ENCODE data around the gene TMPRSS2. TPM values are rescaled to one million over a fixed set of nuclear protein-coding genes. Genes with fewer than 3 reads are reported as not detected.
"Not testable (repeated sequence)": the region's sequence is repeated elsewhere in the genome, so short reads cannot be mapped to it uniquely, and the experiment has no call there.

TMPRSS2 gene
- total RNA-seq, 1 donor from 2014 or later, result 8.2 TPM

DNA sequence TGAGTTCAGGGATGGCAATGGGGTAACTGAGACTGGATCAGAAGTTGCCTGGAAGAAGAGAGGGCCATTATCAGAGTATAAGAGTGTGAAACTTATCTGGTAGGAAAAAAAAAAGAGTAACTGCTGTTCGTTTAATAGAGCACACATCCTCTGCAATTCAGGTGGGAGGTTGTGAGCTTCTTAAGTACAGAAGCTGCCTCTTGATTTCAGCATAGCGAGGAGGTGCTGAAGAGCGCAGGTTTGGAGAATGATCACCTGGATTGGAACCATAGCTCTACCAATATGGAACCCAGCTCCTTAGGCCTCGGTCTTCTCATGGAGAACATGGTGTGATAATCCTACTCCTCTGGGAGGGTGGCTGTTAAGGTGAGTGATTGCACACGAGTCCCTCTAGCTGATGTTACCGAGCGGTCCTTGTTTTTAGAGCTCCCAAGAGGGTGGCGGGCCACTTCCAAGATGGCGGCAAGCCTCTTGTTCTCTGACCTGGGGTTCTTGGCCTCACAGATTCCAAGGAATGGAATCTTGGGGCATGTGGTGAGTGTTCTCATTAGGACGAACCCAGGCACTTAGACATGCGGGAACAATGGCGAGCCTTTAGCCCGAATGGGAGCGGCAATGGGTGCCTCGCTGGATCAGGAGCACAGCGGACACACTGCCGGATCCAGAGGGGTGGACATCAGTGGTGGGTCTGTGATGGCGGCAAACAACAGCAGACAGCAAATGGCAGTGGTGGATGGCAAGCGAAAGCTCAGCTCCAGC, 85.2 kb downstream of the TMPRSS2 start:
- TF ChIP-seq, protein P1, sequence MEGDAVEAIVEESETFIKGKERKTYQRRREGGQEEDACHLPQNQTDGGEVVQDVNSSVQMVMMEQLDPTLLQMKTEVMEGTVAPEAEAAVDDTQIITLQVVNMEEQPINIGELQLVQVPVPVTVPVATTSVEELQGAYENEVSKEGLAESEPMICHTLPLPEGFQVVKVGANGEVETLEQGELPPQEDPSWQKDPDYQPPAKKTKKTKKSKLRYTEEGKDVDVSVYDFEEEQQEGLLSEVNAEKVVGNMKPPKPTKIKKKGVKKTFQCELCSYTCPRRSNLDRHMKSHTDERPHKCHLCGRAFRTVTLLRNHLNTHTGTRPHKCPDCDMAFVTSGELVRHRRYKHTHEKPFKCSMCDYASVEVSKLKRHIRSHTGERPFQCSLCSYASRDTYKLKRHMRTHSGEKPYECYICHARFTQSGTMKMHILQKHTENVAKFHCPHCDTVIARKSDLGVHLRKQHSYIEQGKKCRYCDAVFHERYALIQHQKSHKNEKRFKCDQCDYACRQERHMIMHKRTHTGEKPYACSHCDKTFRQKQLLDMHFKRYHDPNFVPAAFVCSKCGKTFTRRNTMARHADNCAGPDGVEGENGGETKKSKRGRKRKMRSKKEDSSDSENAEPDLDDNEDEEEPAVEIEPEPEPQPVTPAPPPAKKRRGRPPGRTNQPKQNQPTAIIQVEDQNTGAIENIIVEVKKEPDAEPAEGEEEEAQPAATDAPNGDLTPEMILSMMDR (IDR thresholded peaks at IDR 0.05; ENCODE audit: insufficient read depth, low read length, poor library complexity, severe bottlenecking), result no peak
- Histone ChIP-seq H3K36me3 (ENCODE audit: control insufficient read depth, insufficient read depth, low read length) (no peaks in the 10 kb centered on the region), H3K27me3 (ENCODE audit: control insufficient read depth, insufficient read depth, low read length) (peaks cover 7% of the 10 kb centered on the region), H3K4me3 (ENCODE audit: low read depth, low read length) (no peak overlapping the region)
- no peak for DNase-seq (ENCODE audit: low read depth)

DNA sequence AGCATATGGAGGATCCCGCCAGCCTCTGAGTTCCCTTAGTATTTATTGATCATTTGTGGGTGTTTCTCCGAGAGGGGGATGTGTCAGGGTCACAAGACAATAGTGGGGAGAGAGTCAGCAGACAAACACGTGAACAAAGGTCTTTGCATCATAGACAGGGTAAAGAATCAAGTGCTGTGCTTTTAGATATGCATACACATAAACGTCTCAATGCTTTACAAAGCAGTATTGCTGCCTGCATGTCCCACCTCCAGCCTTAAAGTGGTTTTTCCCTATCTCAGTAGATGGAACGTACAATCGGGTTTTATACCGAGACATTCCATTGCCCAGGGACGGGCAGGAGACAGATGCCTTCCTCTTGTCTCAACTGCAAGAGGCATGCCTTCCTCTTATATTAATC, 87.0 kb downstream of the TMPRSS2 start:
- not testable (repeated sequence) for H3K4me3 ChIP-seq (ENCODE audit: low read depth, low read length)

DNA sequence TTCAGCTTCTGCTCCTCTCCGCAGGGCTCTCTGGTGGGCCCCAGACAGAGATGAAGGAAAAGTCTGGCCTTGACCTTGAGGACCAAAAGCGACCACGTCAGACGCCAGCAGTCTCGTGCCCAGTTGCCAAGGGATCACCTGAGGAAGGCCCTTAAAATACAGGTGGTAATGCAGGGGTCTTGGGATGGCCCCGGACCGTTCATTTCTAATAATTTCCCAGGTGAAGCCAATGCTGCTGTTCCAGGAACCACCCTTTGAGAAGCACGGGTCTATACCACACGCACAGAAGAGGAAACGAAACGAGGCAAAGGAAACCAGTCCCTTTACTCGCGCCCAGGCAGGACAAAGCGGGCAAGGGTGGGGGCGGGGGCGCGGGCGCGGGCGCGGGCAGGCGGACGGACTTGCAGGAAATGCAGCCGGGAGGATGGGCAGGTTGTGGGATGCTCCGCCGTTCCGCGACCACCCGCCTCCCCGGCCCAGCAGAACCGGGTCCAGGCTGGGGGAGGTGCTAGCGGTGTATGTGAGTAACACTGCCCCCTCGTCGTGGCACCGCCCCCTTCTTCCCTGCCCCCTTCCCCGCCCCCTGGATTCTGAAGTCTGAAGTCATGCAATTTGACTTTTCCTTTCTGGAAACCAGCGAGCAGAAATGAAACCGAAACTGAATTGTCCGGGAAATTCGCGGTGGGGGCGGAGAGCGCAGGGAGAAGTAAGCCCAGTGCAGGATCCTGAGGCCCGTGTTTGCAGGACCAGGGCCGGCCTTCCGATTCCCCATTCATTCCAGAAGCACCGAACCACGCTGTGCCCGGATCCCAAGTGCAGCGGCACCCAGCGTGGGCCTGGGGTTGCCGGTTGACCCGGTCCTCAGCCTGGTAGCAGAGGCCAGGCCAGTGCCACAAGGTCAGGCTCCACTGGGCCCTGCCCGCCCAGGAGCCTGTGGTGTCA, 87.8 kb downstream of the TMPRSS2 start:
- DNase-seq (ENCODE audit: low read depth), result peak; percentile 49
- TF ChIP-seq, protein P1 (IDR thresholded peaks at IDR 0.05; ENCODE audit: insufficient read depth, low read length, poor library complexity, severe bottlenecking), result no peak
- H3K36me3 ChIP-seq (ENCODE audit: control insufficient read depth, insufficient read depth, low read length), result no peaks in the 10 kb centered on the region
- H3K27me3 ChIP-seq (ENCODE audit: control insufficient read depth, insufficient read depth, low read length), result no peaks in the 10 kb centered on the region
- H3K4me3 ChIP-seq (ENCODE audit: low read depth, low read length), result peak overlapping the region; percentile 68

More for the DNA sequence above, 87.0 kb downstream of the TMPRSS2 start:
- H3K27me3 ChIP-seq (ENCODE audit: control insufficient read depth, insufficient read depth, low read length); DNase-seq (ENCODE audit: low read depth); H3K36me3 ChIP-seq (ENCODE audit: control insufficient read depth, insufficient read depth, low read length): not testable (repeated sequence)

DNA sequence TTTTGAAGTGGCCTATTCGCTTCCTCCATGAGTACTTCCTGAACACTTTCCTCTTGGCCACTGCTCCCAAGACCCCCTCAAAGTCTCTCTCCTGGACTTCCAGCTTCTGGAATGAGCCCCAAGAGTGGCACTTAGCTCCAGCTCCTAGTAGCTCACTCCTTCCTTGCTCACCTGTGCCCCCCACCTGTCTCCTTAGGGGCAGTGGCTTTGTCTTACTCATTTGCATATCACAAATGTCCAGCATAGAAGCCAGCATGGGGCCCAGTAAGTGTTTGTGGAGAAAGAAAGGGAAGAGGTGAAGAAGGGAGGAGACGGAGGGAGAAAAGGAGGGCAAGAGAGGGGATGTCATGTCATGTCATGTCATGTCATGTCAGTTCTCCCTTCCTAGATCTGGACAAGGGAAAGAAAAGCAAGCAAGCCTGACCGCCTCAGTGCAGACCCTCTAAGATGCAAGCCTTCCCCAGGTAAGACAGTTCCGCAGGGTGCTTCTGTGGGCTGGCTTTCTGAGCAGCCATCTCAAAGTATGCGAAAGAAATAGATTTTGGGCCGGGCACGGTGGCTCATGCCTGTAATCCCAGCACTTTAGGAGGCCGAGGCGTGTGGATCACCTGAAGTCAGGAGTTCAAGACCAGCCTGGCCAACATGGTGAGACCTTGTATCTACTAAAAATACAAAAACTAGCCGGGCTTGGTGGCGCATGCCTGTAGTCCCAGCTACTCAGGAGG, 88.8 kb downstream of the TMPRSS2 start:
- Histone ChIP-seq H3K27me3 (ENCODE audit: control insufficient read depth, insufficient read depth, low read length) (no peaks in the 10 kb centered on the region), H3K36me3 (ENCODE audit: control insufficient read depth, insufficient read depth, low read length) (no peaks in the 10 kb centered on the region), H3K4me3 (ENCODE audit: low read depth, low read length) (no peak overlapping the region)
- TF ChIP-seq, protein P1 (IDR thresholded peaks at IDR 0.05; ENCODE audit: insufficient read depth, low read length, poor library complexity, severe bottlenecking), result no peak
- no peak for DNase-seq (ENCODE audit: low read depth)

DNA sequence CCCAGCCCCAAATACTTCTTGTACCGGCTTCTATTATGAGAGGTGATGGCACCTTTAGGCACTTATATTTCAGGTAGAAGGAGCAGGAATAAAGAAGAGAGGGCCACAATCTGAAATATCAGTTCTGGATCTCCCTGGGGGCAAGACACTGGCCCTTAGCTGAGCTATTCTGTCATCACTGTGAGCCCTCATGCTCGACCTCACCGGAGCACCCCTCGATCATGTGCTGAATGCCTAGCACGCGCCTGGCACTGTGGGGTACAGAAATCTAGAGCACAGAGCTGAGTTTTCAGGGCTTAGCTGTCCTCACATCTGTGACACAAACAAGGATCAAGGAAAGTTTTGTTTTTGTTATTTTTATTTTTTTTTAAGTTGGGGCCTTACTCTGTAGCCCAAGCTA, 89.6 kb downstream of the TMPRSS2 start:
- TF ChIP-seq, protein P1 (IDR thresholded peaks at IDR 0.05; ENCODE audit: insufficient read depth, low read length, poor library complexity, severe bottlenecking), result no peak
- no peaks in the 10 kb centered on the region for H3K36me3 ChIP-seq (ENCODE audit: control insufficient read depth, insufficient read depth, low read length)
- no peak for DNase-seq (ENCODE audit: low read depth)
- H3K27me3 ChIP-seq (ENCODE audit: control insufficient read depth, insufficient read depth, low read length), result no peaks in the 10 kb centered on the region
- H3K4me3 ChIP-seq (ENCODE audit: low read depth, low read length), result no peak overlapping the region

DNA sequence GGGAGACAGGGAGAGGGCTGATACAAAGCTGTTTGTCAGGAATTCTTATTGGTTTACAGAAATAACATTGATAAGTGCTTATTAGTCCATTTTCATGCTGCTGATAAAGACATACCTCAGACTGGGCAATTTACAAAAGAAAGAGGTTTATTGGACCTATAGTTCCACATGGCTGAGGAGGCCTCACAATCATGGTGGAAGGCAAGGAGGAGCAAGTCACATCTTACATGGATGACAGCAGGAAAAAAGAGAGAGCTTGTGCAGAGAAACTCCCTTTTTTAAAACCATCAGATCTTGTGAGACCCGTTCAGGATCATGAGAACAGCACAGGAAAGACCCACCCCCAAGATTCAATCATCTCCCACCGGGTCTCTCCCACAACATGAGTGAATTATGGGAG, 90.5 kb downstream of the TMPRSS2 start:
- H3K27me3 ChIP-seq (ENCODE audit: control insufficient read depth, insufficient read depth, low read length); H3K4me3 ChIP-seq (ENCODE audit: low read depth, low read length); DNase-seq (ENCODE audit: low read depth); H3K36me3 ChIP-seq (ENCODE audit: control insufficient read depth, insufficient read depth, low read length): not testable (repeated sequence)

Other genes with a start within 250 kb of the TMPRSS2 start
- 4.5 and 6.1 TPM in 2 replicates for gene FAM3B, start 191.4 kb downstream of the TMPRSS2 start, total RNA-seq
- gene MX2, start 146.1 kb downstream of the TMPRSS2 start, total RNA-seq, result 1.2 and 1.4 TPM in 2 replicates
- gene MX1, start 81.9 kb downstream of the TMPRSS2 start, total RNA-seq, result 40.8 and 48.7 TPM in 2 replicates